Cardiac muscle cell (in vitro differentiated cells and primary cell): ENCODE results near the gene RAX2. TPM values are rescaled to one million over a fixed set of nuclear protein-coding genes. Genes with fewer than 3 reads are reported as not detected.
A peak's percentile ranks its signal among the peaks of the same experiment; 100 is the strongest.

Experiments
- DNase-seq, 2 donors: peaks; one replicate each; pipeline versions ENCODE4 v3.0.0 to v3.0.0-alpha.2; 2010 to 2017; ENCODE audit warnings: low read depth in 1 of 2, low spot score in 1 of 2
- H3K27ac ChIP-seq: fragments of 200-600 bp; sonication (generic); 2 replicates; pipeline ENCODE4 v1.5.1; 2016
- H3K27me3 ChIP-seq: fragments of 200-600 bp; sonication (generic); 2 replicates; pipeline ENCODE4 v1.6.0; 2016; ENCODE audit warnings: control low read depth
- H3K36me3 ChIP-seq: fragments of 200-600 bp; sonication (generic); 2 replicates; pipeline ENCODE4 v1.5.1; 2016; ENCODE audit warnings: control low read depth
- H3K4me1 ChIP-seq: fragments of 200-600 bp; sonication (generic); 2 replicates; pipeline ENCODE4 v1.8.1; 2017; ENCODE audit warnings: low read depth, mild to moderate bottlenecking, mixed run types
- H3K4me3 ChIP-seq: fragments of 200-600 bp; sonication (generic); 2 replicates; pipeline ENCODE4 v1.5.1; 2016; ENCODE audit warnings: mild to moderate bottlenecking
- H3K9me3 ChIP-seq: fragments of 200-600 bp; sonication (generic); 2 replicates; pipeline ENCODE4 v1.5.1; 2017; ENCODE audit warnings: low read depth, mild to moderate bottlenecking, control low read depth
- CTCF ChIP-seq: IDR thresholded peaks from 2 replicates; pipeline ENCODE4 v1.5.1; 2012; ENCODE audit warnings: low read depth, mild to moderate bottlenecking, low read length
- polyA plus RNA-seq: library from polyadenylated mRNA; unstranded; fragments of >200 nt; fragmentation: Nextera tagmentation; extraction: Ambion mirVana; gene quantifications from 2 replicates; pipeline ENCODE4 v1.2.1, GENCODE V29; 2016
- total RNA-seq: library from RNA; depleted of rRNA; stranded (reverse); fragments of >200 nt; gene quantifications from 2 replicates; pipeline ENCODE4 v1.2.3, GENCODE V29; 2016

RAX2 gene
- total and polyA plus RNA-seq, 2 experiments from 2014 or later: not detected

- no peak for DNase-seq
- Histone ChIP-seq H3K9me3 (no peaks in the 10 kb centered on the region), H3K4me1 (no peaks in the 10 kb centered on the region), H3K4me3 (no peak overlapping the region), H3K27ac (no peak overlapping the region), H3K36me3 (peaks cover 6% of the 10 kb centered on the region), H3K27me3 (no peaks in the 10 kb centered on the region)
- no peak for TF ChIP-seq CTCF
These were observed 21.8 kb downstream of the RAX2 start for GRCh38 chr19:3750211-3750610.

- no peaks in the 10 kb centered on the region for H3K9me3 ChIP-seq
These were observed 23.1 kb downstream of the RAX2 start for GRCh38 chr19:3748965-3749364.

GRCh38 chr19:3746371-3747056, 25.5 kb downstream of the RAX2 start:
- no peak for DNase-seq
- Histone ChIP-seq H3K27me3 (no peaks in the 10 kb centered on the region), H3K4me3 (no peak overlapping the region), H3K27ac (no peak overlapping the region), H3K4me1 (no peaks in the 10 kb centered on the region), H3K36me3 (peaks cover 6% of the 10 kb centered on the region), H3K9me3 (no peaks in the 10 kb centered on the region)
- no peak for TF ChIP-seq CTCF

More at GRCh38 chr19:3748965-3749364, 23.1 kb downstream of the RAX2 start:
- Histone ChIP-seq H3K27ac (no peak overlapping the region), H3K4me3 (no peak overlapping the region), H3K36me3 (peaks cover 6% of the 10 kb centered on the region), H3K4me1 (no peaks in the 10 kb centered on the region), H3K27me3 (no peaks in the 10 kb centered on the region)
- no peak for TF ChIP-seq CTCF
- no peak for DNase-seq

- no peak for TF ChIP-seq CTCF
- H3K36me3 ChIP-seq: peaks cover 3% of the 10 kb centered on the region
- no peaks in the 10 kb centered on the region for H3K4me1 ChIP-seq
- H3K27me3 ChIP-seq: no peaks in the 10 kb centered on the region
- H3K27ac ChIP-seq: no peak overlapping the region
- DNase-seq: no peak
- H3K9me3 ChIP-seq: no peaks in the 10 kb centered on the region
- H3K4me3 ChIP-seq: no peak overlapping the region
These were observed 26.5 kb downstream of the RAX2 start for GRCh38 chr19:3745363-3746045.

- no peak overlapping the region for H3K27ac ChIP-seq
- TF ChIP-seq CTCF: no peak
- H3K27me3 ChIP-seq: no peaks in the 10 kb centered on the region
- DNase-seq: peak in 1 of 2 donors; percentile 21
- H3K9me3 ChIP-seq: no peaks in the 10 kb centered on the region
- no peak overlapping the region for H3K4me3 ChIP-seq
- H3K4me1 ChIP-seq: no peaks in the 10 kb centered on the region
- H3K36me3 ChIP-seq: no peaks in the 10 kb centered on the region
These were observed 28.5 kb downstream of the RAX2 start for GRCh38 chr19:3743486-3743885.
